ENCODE results near the gene FDX1.

FDX1 gene

DNA sequence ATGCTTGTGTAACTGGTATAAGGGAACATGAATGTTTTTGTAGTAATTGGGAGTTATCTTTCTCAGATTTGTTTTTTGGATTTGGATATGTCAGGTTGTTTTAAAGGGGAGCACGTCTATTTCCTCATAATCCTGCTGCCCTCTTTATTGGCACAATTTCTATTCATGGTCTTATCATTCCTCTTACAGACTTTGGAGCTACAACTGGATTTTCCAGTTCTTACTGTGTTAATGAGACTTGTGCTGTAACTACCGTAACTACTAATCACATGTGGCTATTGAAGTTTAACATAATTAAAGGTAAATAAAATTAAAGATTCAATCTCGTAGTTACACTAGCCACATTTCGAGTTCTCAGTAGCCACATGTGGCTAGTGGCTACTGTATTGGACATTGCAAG lies 1.9 kb downstream of the FDX1 start:
- no peak for DNase-seq

DNA sequence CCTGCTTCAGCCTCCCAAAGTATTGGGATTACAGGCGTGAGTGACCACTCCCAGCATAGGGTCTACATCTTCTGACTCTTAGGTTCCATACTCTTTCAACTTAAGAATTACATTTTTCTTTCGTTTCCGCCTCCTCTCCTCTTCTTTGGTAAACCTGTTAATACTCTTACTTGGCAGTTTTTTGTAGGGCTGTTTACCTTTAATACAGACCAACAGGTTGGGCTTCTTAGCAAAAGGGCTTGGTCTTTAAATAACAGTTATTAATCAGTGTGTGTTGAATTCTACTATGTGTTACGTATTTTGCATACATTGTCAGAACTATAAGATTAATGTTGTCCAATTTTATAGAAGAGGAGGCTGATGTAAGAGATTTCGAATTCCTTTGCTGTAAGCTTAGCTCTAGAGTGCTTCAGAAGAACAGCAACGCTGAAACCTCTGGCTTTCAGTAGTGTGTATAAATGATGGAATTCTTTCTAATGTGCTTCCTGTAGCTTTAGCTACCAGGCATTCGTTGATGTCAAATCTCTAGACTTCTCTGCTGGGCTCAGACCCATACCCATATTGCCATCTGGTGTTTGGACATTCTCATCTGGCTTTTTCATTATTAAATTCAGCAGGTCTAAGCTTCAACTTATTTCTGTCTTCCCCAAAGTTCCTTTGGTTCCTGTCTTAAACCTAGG lies 3.1 kb downstream of the FDX1 start:
- DNase-seq = no peak

DNA sequence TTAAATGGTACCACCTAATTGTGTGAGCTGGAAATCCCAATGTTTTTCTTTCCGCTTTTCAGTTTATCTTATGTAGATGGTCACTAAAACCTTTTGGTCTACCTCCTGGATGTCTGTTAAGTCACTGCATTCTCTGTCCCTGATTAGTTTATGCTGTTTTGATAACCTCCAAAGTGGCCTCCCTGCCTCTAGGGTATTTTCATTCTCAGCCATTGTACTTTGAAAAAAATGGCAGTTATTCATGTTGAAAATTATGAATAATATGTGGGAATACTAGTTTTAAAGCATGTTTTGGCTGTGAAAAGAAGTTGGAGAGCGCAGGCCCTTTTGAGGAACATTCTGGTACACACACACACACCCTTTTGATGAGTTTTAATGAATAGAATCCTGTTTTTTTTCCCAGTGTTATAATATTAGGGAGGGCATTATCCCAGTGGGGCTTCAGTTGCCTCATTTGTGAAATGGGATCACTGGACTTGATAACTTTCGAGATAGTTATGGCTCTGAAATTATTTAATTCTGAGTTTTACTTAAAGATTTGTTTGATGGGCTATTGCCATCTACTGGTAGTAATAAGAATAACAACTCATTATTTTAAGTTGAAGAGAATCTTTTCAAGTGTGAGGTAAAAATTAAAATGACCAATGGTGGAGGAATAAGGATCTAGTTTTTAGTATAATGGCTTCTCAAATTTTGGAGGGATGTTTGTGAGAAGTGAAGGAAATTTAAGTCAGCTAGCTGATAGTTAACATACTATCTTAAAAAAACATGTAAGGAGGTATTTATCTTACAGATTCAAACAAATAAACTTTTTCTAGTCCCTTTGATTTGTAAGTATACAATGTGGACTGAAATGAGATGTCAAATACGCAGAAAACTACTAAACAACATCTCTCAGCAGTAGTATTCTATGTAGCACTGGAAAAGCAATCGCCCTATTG lies 3.9 kb downstream of the FDX1 start:
- no peak for DNase-seq

DNA sequence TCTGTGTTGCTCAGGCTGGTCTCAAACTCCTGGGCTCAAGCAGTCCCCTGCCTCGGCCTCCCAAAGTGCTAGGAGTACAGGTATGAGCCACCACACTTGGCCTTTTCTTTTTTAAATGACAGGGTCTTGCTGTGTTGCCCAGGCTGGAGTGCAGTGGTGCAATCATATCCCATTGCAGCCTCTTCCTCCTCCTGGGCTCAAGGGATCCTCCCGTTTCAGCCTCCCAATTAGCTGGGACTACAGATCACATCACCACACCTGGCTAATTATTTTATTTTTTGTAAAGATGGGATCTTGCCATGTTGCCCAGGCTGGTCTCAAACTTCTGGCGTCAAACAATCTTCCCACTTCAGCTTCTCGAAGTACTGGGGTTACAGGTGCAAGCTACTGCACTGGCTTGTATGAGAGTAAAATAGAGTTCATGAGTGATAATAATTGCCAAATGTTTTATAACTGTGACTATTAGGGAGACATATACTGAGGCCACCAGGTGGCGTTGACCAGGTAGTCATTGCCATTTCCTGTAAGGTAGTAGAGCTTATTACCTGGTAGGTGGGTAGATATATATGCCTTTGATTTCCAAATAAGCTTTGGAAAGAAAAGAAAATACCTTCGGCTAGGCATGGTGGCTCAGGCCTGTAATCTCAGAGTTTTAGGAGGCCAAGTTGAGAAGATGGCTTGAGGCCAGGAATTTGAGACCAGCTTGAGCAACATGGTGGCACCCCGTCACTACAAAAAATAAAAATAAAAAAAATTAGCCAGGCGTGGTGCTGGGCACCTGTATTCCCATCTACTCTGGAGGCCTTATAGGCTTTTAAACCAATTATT lies 5.4 kb downstream of the FDX1 start:
- DNase-seq = peak; percentile 51

DNA sequence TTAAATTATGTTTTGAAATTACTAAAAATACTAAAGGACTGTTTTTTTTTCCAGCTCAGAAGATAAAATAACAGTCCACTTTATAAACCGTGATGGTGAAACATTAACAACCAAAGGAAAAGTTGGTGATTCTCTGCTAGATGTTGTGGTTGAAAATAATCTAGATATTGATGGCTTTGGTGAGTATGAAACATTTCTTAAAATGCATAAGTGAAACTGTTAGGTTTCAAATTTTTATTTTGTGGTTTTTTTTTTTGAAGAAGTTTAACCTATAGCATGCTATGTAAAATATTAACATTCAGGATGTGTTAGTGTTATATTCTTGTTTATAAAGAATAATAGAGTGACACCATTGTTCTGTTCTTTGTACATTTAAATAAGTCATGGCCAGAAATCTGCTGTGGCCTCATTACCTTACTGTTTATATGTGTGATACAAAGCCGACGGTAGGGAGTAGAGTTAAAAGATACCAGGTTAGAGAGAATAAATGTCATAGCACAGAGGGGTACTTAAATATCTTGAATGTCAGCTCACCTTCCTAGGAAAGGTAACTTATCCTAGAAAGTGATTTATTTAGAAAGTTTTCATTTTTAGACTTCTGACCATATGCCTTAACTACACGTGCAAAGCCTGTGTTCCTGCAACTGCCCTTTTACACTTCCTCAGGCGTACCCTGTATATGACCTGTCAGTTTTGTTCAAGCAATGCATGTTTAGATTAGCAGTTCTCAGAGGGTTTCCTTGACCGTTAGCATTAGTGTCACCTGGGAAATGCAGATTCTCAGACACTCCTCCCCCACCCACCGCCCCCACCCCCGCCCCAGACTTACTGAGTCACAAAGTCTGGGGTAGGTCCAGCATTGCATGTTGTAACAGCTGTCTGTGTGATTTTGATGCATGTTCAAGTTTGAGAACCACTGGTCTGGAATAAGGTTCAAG lies 6.3 kb downstream of the FDX1 start:
- DNase-seq = no peak

DNA sequence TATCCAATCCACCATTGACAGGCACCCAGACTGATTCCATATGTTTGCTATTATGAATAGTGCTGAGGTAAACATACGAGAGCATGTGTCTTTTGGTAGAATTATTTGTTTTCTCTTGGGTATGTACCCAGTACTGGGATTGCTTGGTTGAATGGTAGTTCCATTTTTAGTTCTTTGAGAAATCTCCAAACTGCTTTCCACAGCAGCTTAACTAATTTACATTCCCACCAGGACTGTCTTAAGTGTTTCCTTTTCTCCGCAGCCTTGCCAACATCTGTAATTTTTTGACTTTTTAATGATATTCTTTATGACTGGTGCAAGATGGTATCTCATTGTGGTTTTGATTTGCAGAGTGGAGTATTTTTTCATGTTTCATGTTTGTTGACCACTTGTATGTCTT lies 8.3 kb downstream of the FDX1 start:
- no peak for DNase-seq

DNA sequence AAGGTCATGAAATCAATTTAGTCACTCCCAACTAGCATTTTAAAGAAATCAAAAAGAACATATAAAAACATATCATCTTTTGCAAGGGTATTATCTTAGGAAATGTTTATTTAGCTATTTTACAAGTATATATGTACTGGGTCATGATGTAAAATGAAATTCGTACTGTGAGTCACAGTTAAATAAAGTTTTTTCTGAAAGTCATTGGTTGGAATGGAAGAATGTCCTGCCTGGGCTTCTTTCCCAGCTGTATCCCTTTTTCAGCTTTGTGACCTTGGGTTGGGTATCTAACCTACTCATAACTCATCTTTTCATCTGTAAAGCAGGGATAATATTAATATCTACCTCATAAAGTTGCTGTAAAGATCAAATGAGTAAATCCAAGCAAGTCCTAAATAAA lies 15.7 kb downstream of the FDX1 start:
- no peak for DNase-seq

DNA sequence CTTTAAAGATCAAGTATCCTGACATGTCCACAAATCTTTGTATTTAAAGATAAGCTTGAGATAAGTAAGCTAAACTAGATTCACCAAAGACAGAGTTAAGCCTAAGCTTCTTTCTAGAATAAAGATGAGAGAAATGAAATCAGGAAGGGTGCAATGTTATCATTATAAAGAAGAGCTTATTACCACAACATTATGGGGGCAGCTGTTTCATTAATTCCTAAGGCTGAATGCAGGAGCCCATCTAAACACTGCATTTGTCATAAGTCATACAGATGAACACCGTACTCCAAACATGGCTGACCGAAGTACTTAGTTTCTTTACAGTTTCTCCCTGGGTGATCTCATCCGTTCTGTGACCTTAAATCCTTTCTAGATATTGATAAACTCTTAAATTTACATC lies 16.3 kb downstream of the FDX1 start:
- no peak for DNase-seq

DNA sequence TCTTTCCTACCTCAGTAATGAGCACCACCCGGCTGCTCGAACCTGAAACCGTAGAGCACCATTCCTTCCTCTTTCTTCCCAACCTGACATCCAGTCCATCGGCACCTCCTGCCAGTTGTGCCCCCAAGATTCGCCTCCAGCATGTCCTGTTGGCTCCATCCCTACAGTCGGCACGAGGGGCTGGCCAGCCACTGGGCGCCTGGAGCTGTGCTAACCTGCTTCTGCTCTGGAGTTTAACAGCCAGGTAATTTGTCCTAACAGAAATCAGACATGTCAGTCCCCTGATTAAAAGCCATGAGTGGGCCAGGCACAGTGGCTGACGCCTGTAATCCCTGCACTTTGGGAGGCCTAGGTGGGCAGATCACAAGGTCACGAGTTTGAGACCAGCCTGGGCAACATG lies 16.8 kb downstream of the FDX1 start:
- DNase-seq = no peak

DNA sequence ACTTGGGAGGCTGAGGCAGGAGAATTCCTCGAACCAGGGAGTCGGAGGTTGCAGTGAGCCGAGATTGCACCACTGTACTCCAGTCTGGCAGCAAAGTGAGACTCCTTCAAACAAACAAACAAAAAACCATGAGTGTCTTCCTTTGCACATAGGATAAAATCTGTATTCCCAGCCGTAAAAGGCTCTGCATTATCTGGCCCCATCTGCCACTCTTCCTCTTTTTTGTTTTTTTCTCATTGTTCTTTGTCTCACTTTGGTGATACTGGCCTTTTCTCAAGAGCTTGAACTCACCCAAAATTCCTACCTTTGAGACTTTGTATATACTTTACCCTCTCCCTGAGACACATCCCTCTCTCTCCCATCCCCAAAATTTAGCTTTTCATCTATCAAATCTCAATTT lies 17.6 kb downstream of the FDX1 start:
- no peak for DNase-seq

DNA sequence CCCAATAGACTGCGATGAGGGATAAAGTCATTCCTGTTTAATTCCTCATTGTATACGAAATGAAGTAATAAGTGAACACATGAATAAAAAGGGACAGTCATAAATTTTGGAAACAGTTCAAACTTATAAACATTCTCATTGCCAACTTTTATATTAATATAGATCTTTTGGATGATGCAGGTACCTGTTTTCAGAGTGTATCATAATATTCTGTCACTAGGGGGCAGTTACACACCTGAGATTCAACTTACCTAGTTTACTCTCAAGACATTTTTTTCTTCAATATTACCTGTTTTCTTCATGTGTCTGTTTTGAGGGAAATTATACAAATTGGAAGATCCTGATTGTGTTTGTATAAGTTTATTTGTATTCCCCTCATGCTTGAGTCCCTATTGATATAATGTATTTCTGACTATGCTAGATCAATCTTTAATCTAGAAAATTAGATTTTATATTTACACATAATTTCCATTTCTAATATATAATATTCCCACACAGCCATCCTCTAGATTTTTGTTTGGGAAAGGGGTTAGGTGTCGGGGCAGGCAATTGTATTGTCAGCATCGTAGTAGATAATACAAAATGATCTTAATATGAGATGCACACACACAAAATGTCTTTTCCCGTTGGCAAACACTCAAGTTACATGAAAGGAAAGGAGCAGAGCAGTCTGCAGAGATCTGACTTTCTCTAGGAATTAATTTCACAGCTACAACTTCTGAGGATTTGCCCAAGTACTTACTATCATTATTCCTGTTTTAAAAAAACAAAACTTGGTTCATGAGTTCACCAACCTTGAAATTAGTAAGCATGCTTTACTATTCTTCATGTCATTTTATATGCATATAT lies 18.4 kb downstream of the FDX1 start:
- no peak for DNase-seq

DNA sequence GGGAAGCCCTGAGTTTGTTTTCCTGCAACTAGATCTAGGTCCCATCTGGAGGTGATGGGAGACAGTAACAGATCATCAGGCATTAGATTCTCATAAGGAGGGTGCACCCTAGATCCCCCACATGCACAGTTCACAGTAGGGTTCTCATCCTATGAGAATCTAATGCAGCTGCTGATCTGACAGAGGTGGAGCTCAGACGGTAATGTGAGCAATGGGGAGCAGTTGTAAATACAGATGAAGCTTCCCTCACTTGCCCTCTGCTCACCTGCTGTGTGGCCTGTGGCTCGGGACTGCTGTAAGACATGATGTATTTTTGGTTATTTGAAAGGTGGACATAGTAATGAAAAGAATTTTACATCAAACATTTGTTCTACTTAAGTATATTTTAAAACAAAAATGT lies 20.5 kb downstream of the FDX1 start:
- DNase-seq = no peak

DNA sequence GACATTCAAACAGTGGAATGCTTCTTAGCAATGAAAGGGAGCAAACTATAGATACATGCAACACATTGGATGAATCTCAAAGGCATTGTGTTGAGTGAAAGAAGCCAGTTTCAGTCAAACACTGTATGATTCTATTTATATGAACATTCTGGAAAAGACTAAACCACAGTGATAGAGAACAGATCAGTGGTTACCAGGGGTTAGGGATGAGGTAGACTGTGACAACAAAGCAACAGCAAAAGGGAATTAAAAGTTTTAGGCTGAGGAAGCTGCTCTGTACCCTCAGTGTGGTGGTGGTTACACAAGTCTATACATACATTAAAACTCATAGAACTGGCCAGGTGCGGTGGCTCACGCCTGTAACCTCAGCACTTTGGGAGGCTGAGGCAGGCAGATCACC lies 23.0 kb downstream of the FDX1 start:
- DNase-seq = no peak

DNA sequence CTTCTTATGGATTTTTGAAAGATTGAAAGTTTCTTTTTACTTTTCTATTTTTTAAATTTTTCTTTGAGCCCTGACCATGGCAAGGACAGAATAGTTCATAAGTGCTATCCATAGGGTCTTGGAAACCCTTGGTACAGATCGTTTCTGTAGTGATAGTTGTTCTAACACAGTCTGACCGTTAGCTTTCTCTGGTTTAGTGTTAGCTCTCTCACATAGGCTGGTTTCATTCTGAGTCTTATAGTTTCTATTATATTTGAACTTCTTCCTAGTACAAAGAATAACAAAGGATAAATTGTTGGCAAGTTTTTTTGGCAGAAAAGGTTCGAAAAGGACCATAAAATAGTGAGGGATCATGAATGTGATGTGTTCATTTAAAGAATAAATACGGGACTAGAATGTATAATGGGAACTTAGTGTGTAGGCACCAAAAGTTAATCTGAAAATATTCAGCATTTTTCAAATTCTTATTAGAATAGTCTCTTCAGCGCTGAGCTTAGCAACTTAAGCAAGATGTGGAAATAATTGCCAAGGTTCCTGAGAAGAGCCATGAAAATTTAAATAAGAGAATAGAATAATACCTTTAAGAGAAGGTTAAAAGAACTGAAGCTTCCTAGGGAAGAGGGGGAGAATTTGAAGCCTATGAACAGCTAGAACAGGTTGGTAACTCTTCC lies 24.1 kb downstream of the FDX1 start:
- DNase-seq = no peak

DNA sequence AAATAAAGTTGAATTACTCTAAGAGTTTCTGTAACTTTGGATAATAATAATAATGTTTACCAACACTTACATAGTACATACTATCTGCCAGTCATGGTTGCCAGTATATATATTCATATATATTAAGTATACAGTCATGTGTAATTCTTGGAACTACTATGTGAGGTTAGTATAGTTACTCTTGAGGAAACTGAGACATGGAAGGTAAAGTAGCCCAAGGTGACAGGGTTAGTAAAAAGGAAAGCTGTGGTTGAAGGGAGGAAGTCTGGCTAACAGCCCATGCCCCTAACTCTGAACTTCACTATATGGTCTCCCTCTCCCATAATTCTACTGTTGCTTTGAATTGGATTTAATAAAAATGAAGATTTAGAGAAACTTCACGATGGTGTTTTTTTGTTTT lies 24.9 kb downstream of the FDX1 start:
- no peak for DNase-seq

DNA sequence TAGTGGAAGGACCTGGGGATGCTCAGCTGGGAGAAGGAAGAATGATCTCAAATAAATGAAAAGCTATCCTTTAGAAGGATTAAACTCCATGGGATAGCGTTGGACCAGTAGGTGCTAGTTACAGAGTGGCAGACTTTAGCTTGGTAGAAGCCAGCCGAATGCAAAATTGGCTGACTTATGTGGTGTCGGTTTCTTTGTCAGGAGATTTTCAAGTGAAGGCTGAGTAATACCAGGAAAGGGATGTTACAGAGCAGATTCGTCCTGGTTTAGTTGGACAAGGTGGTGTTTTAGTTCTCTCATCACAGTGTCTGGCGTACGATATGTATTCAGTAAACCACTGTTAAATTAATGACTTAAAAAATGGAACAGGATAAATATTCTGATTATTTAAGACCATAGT lies 26.0 kb downstream of the FDX1 start:
- no peak for DNase-seq

DNA sequence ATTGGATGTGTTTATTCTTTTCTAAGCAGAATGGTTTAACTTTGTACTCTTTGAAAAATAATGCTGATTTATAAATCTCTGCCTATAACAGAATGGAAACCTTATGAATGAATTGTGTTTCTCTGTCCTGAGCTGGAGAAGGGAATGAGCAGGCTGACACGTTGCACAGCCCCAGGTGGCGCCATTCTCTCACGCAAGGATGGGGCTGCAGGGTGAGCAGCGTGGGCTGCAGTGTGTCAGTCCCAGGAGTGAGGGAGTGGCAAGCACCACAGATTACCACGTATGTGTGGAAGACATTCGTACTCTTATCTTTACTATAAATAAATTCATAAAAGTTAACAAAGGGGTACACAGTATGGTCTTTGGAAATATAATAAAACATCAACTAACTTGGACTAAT lies 33.4 kb downstream of the FDX1 start:
- DNase-seq = peak; percentile 14

DNA sequence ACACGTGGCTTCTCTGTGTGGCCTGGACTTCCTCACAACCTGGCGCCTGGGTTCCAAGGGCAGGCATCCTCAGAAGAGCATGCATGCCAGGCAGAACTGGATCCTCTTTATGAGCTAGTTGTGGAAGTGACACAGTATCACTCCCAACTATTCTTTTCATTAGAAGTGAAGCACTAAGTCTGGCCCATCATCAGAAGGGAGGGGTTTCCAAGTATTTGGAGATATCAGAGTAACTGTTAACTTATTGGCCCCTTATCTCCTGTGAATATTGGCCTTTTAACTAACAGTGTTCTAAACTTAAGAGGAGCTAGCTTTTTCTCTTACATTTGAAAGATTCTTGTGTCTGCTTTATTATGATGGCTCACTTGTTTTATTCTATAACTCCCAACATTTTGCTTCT lies 35.5 kb downstream of the FDX1 start:
- DNase-seq = no peak

DNA sequence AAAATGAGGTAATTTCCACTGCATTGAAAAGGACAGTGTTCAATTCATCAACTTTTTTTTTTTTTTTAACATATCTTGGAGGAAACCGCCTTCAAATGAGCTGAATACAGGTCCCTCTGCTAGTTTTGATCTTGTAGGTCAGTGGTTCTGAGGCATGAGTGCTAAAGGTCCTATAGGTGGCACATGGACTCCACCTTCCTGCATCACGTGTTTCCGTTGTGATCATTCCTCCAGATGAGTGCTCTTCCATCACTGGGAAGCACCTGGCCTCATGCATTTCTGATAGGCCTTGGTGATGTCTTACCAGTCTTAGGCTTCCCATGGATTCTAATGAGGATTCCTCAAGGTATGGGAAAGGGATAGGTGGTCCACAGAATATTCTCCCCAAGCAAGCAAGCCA lies 37.8 kb downstream of the FDX1 start:
- DNase-seq = no peak

DNA sequence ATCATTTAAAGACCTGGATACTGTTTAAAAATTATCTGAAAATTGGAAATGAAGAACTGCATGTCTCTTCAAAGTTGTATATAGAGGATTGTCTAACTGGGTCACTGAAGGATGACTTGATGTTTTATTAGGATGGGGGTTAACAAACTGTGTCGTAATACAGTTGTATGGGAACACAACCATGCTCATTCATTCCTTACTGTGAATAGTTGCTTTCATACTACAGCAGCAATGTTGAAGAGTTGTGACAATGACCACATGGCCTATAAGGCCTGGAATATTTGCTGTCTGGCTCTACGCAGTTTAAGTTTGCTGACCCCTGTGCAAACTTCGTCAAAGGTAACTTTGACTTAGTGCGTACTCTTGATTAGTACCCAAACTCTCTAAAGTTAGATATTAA lies 38.4 kb downstream of the FDX1 start:
- no peak for DNase-seq

DNA sequence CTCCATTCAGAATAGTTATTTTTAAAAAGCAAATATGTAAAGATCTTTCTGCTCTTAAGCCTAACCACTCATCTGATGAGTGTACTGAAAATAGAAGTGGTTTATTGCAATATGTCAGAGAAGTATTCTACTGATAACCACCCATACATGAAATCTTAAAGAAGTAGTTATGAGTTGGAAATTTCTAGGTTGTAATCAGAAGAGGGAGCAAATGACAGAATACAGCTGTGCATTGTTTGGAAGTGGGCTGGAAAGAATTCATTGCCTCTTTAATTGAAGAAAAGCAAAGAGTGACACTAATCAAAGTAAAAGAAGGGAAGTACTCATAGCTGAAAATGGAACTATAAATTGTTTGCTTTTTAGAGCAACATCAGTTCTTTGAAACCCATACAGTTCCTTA lies 39.4 kb downstream of the FDX1 start:
- no peak for DNase-seq

All from CD4-positive, alpha-beta T cell treated with Interleukin-6 for 4 hours (primary cell).